Esophagus mucosa (tissue), 1 donor: Measurements from ENCODE around the gene FAM47E. TPM values are rescaled to one million over a fixed set of nuclear protein-coding genes. Genes with fewer than 3 reads are reported as not detected.

Source experiments
- ATAC-seq: fragments of 200-7000 bp; cut with Tn5 transposase; one replicate; pipeline ENCODE4 v1.9.1; 2020
- total RNA-seq: library from RNA; stranded (reverse); gene quantifications from one replicate; pipeline ENCODE4 v1.2.4, GENCODE V29; 2023
- donor health status: DM: yes; HTN: yes; CAD: no.

Gene FAM47E
- 0.20 TPM for total RNA-seq

GRCh38 chr4:76251441-76252270 is at the start of gene FAM47E:
TSS of gene FAM47E (plus strand) at chr4:76251721. CDS start at chr4:76251747, 26 bp downstream.
- ATAC-seq = peak; percentile 81

- no peak for ATAC-seq
Measured at GRCh38 chr4:76203541-76203940, 48.0 kb upstream of the FAM47E start.

- ATAC-seq = no peak
Measured at GRCh38 chr4:76204936-76205335, 46.6 kb upstream of the FAM47E start.

GRCh38 chr4:76205476-76205875 is 46.0 kb upstream of the FAM47E start:
- no peak for ATAC-seq

- ATAC-seq = no peak
Measured at GRCh38 chr4:76206222-76206942, 45.1 kb upstream of the FAM47E start.

- no peak for ATAC-seq
Measured at GRCh38 chr4:76207549-76207948, 44.0 kb upstream of the FAM47E start.

GRCh38 chr4:76208005-76208765 is 43.3 kb upstream of the FAM47E start:
- peak; percentile 95 for ATAC-seq

GRCh38 chr4:76209881-76210280 is 41.6 kb upstream of the FAM47E start:
- ATAC-seq = no peak

GRCh38 chr4:76210452-76210851 is 41.1 kb upstream of the FAM47E start:
- ATAC-seq = no peak

- no peak for ATAC-seq
Measured at GRCh38 chr4:76211769-76212708, 39.5 kb upstream of the FAM47E start.

GRCh38 chr4:76212851-76213414 is 38.6 kb upstream of the FAM47E start:
- ATAC-seq = no peak

GRCh38 chr4:76213415-76214176 is 37.9 kb upstream of the FAM47E start, which contains the start of gene SCARB2:
TSS of gene SCARB2 (minus strand) at chr4:76213824. CDS start at chr4:76213543, 281 bp downstream.
- ATAC-seq = peak; percentile 91

- peak; percentile 5 for ATAC-seq
Measured at GRCh38 chr4:76214177-76214675, 37.3 kb upstream of the FAM47E start.

GRCh38 chr4:76215077-76215476 is 36.4 kb upstream of the FAM47E start:
- peak; percentile 53 for ATAC-seq

GRCh38 chr4:76216524-76216923 is 35.0 kb upstream of the FAM47E start:
- no peak for ATAC-seq

GRCh38 chr4:76216975-76217814 is 34.3 kb upstream of the FAM47E start:
- ATAC-seq = peak; percentile 29

- peak; percentile 60 for ATAC-seq
Measured at GRCh38 chr4:76219299-76220055, 32.0 kb upstream of the FAM47E start.

GRCh38 chr4:76224171-76224570 is 27.4 kb upstream of the FAM47E start:
- ATAC-seq = no peak

- ATAC-seq = no peak
Measured at GRCh38 chr4:76226418-76226817, 25.1 kb upstream of the FAM47E start.
